ENCODE measurements around the gene ENG. TPM values are rescaled to one million over a fixed set of nuclear protein-coding genes. Genes with fewer than 3 reads are reported as not detected.

Gene ENG
- total RNA-seq, 1 experiment from 2014 or later: 0.76 TPM

- no peak for TF ChIP-seq YY1 (IDR thresholded peaks at IDR 0.05; ENCODE audit: extremely low read depth, insufficient replicate concordance, low read depth, low read length)
- no peak for TF ChIP-seq EGR1 (IDR thresholded peaks at IDR 0.05; ENCODE audit: low read depth)
- no peak for TF ChIP-seq ZFX (IDR thresholded peaks at IDR 0.05)
Measured at GRCh38 chr9:127866535-127866934, 12.1 kb upstream of the ENG start (continued).

GRCh38 chr9:127865645-127866464 is 11.4 kb upstream of the ENG start:
- H2AFZ ChIP-seq (ENCODE audit: low read depth, low read length, poor library complexity, severe bottlenecking): no peak overlapping the region
- BruUV-seq (replicated peaks): no TSS peak
- H3K9me3 ChIP-seq (ENCODE audit: control insufficient read depth in 1 of 2, insufficient read depth in 1 of 2, low read depth in 1 of 2, low read length in 2 of 2): no peaks in the 10 kb centered on the region
- no peak overlapping the region for H3K9ac ChIP-seq (ENCODE audit: low read length)
- H3K4me2 ChIP-seq (ENCODE audit: low read length): no peak overlapping the region
- intact Hi-C loops (cut with micrococcal nuclease): no loop called here
- ChIA-PET CTCF (no interaction called here), POLR2A (no interaction called here), RAD21 (ENCODE audit: low non-redundant PET in 1 of 2, low total read pairs in 2 of 2, uncharacterized antibody in 2 of 2, unreplicated experiment in 2 of 2) (no interaction called here)
- TF ChIP-seq ELF1 (IDR thresholded peaks at IDR 0.05; ENCODE audit: borderline replicate concordance, low read depth) (no peak), SIN3A (IDR thresholded peaks at IDR 0.05; ENCODE audit: low read depth) (no peak), YY1 (IDR thresholded peaks at IDR 0.05; ENCODE audit: extremely low read depth, insufficient replicate concordance, low read depth, low read length) (no peak), RAD21 (IDR thresholded peaks at IDR 0.05; ENCODE audit: low read depth) (no peak), CTCF (IDR thresholded peaks at IDR 0.05 in 2 of 3, conservative IDR thresholded peaks at IDR 0.05 in 1 of 3; ENCODE audit: borderline replicate concordance in 1 of 3, insufficient read depth in 1 of 3, low read depth in 2 of 3, low read length in 2 of 3) (no peak), CBX3 (IDR thresholded peaks at IDR 0.05; ENCODE audit: low read depth) (no peak), JUND (IDR thresholded peaks at IDR 0.05) (no peak), CEBPB (IDR thresholded peaks at IDR 0.05; ENCODE audit: low read depth) (no peak), POLR2AphosphoS5 (IDR thresholded peaks at IDR 0.05; ENCODE audit: low read depth, low read length) (no peak), EGR1 (IDR thresholded peaks at IDR 0.05; ENCODE audit: low read depth) (no peak), SP1 (IDR thresholded peaks at IDR 0.05; ENCODE audit: low read depth) (no peak), ZBTB33 (IDR thresholded peaks at IDR 0.05; ENCODE audit: extremely low read depth, insufficient replicate concordance, low read length) (no peak), MAX (IDR thresholded peaks at IDR 0.05) (no peak), ATF3 (IDR thresholded peaks at IDR 0.05) (no peak), ZFX (IDR thresholded peaks at IDR 0.05) (no peak), REST (IDR thresholded peaks at IDR 0.05; ENCODE audit: low read depth) (no peak), SRF (IDR thresholded peaks at IDR 0.05; ENCODE audit: low read depth) (no peak)
- peaks cover 3 to 10% of the 10 kb centered on the region in 2 experiments; a peak in 3 of 4 replicates for H3K4me1 ChIP-seq (ENCODE audit: control insufficient read depth in 1 of 2, insufficient read depth in 2 of 2, low read length in 2 of 2)
- no peaks in the 10 kb centered on the region for H3K27me3 ChIP-seq (ENCODE audit: insufficient read depth, low read length)
- DNase-seq (ENCODE audit: low read depth, low spot score): no peak
- H3K9me2 ChIP-seq (ENCODE audit: insufficient read depth): no peaks in the 10 kb centered on the region
- no peaks in the 10 kb centered on the region for H3K79me2 ChIP-seq (ENCODE audit: insufficient read depth, low read length)
- no peak overlapping the region for H3K27ac ChIP-seq (ENCODE audit: low read depth, low read length)
- H3K36me3 ChIP-seq (ENCODE audit: control insufficient read depth in 1 of 2, insufficient read depth in 2 of 2, low read length in 2 of 2): no peaks in the 10 kb centered on the region
- no peak overlapping the region for H3K4me3 ChIP-seq (replicated peaks in 1 of 2; ENCODE audit: low read depth in 1 of 2, low read length in 2 of 2)
- no peak for ATAC-seq
- no peaks in the 10 kb centered on the region for H4K20me1 ChIP-seq (ENCODE audit: insufficient read depth)
